Activated naive CD4-positive, alpha-beta T cell treated with anti-CD3 and anti-CD28 coated beads for 36 hours (primary cell): ENCODE data around the gene PCNX1. TPM values are rescaled to one million over a fixed set of nuclear protein-coding genes. Genes with fewer than 3 reads are reported as not detected.
A peak's percentile ranks its signal among the peaks of the same experiment; 100 is the strongest.
"Not testable (repeated sequence)": the region's sequence is repeated elsewhere in the genome, so short reads cannot be mapped to it uniquely, and the experiment has no call there.

ENCODE experiments used
- CTCF ChIA-PET: fragments of 350-600 bp; sonication (Branson Sonifier 250); formaldehyde crosslinking; loops from one replicate; lab custom pipeline; 2021; ENCODE audit warnings: antibody characterized with exemption; lab: Charles Lee
- DNase-seq: peaks from one replicate; pipeline ENCODE4 v3.0.0-alpha.2; 2020
- H3K27ac Mint-ChIP-seq: one replicate; pipeline ENCODE4 v1.8.0; 2021; ENCODE audit warnings: mild to moderate bottlenecking, mixed read lengths
- H3K27me3 Mint-ChIP-seq: one replicate; pipeline ENCODE4 v1.8.0; 2021; ENCODE audit warnings: low read depth, mixed read lengths
- H3K36me3 Mint-ChIP-seq: one replicate; pipeline ENCODE4 v1.8.0; 2021; ENCODE audit warnings: low read depth, mixed read lengths
- H3K4me1 Mint-ChIP-seq: one replicate; pipeline ENCODE4 v1.8.0; 2021; ENCODE audit warnings: low read depth, mixed read lengths
- H3K4me3 Mint-ChIP-seq: one replicate; pipeline ENCODE4 v1.8.0; 2021; ENCODE audit warnings: mild to moderate bottlenecking, moderate library complexity, mixed read lengths
- H3K9me3 Mint-ChIP-seq: one replicate; pipeline ENCODE4 v1.8.0; 2021; ENCODE audit warnings: mixed read lengths
- intact Hi-C: fragments of 100-400 bp; cut with micrococcal nuclease; formaldehyde crosslinking; loops from one replicate; pipeline ENCODE4 v1.15.1; 2023
- total RNA-seq, 2 experiments: library from RNA; stranded (reverse); gene quantifications; one replicate each; pipeline ENCODE4 v1.2.3, GENCODE V29; 2021

Gene PCNX1
- total RNA-seq, 2 experiments from 2014 or later = 51.9 to 63.1 TPM

- Mint-ChIP-seq H3K27me3 (no peaks in the 10 kb centered on the region), H3K27ac (no peak overlapping the region), H3K4me3 (no peak overlapping the region), H3K36me3 (no peaks in the 10 kb centered on the region), H3K9me3 (no peaks in the 10 kb centered on the region), H3K4me1 (peaks cover 17% of the 10 kb centered on the region)
- CTCF ChIA-PET = interaction anchor here (0.6 to 6.2 kb wide), 11 partner anchors 20 to 884 kb away, joined by 3 to 71 read pairs (median 4); no protein-coding TSS in a partner anchor
- intact Hi-C loops = loop anchor here (1.0 to 2.0 kb wide), 3 partner anchors 266 to 717 kb away; no protein-coding TSS in a partner anchor
- peak; percentile 67 for DNase-seq
These were observed 231.4 kb downstream of the PCNX1 start for GRCh38 chr14:71138448-71139293.

- peaks cover 18% of the 10 kb centered on the region for H3K4me1 Mint-ChIP-seq
- no peak overlapping the region for H3K27ac Mint-ChIP-seq
- H3K4me3 Mint-ChIP-seq = no peak overlapping the region
- H3K27me3 Mint-ChIP-seq = no peaks in the 10 kb centered on the region
- CTCF ChIA-PET = interaction anchor here (0.6 to 6.2 kb wide), 2 partner anchors 19 to 613 kb away, joined by 4 to 71 read pairs; no protein-coding TSS in a partner anchor
- DNase-seq = no peak
- H3K9me3 Mint-ChIP-seq = no peaks in the 10 kb centered on the region
- intact Hi-C loops = loop anchor here (1.0 to 2.0 kb wide), 3 partner anchors 265 to 716 kb away; no protein-coding TSS in a partner anchor
- H3K36me3 Mint-ChIP-seq = no peaks in the 10 kb centered on the region
These were observed 232.2 kb downstream of the PCNX1 start for GRCh38 chr14:71139294-71139946.

- no peak for DNase-seq
- H3K27ac Mint-ChIP-seq = no peak overlapping the region
These were observed 232.9 kb downstream of the PCNX1 start for GRCh38 chr14:71140157-71140556.

GRCh38 chr14:71141701-71142374 is 234.6 kb downstream of the PCNX1 start:
- Mint-ChIP-seq H3K4me3 (no peak overlapping the region), H3K36me3 (no peaks in the 10 kb centered on the region), H3K27me3 (no peaks in the 10 kb centered on the region), H3K9me3 (no peaks in the 10 kb centered on the region), H3K4me1 (peaks cover 18% of the 10 kb centered on the region), H3K27ac (no peak overlapping the region)
- CTCF ChIA-PET = interaction anchor here (0.9 to 6.2 kb wide), 7 partner anchors 54 to 1150 kb away, joined by 3 to 71 read pairs (median 4); no protein-coding TSS in a partner anchor
- no peak for DNase-seq
- intact Hi-C loops = loop anchor here (2.0 kb wide), 2 partner anchors 77 to 179 kb away; partner anchors contain the start of gene SIPA1L1

More at GRCh38 chr14:71140157-71140556, 232.9 kb downstream of the PCNX1 start:
- Mint-ChIP-seq H3K36me3 (no peaks in the 10 kb centered on the region), H3K4me1 (peaks cover 18% of the 10 kb centered on the region), H3K9me3 (no peaks in the 10 kb centered on the region), H3K4me3 (no peak overlapping the region), H3K27me3 (no peaks in the 10 kb centered on the region)
- CTCF ChIA-PET = interaction anchor here (6.2 kb wide), 1 partner anchor 613 kb away, joined by 71 read pairs; no protein-coding TSS in a partner anchor
- intact Hi-C loops = no loop called here

GRCh38 chr14:71142375-71143038 is 235.2 kb downstream of the PCNX1 start:
- CTCF ChIA-PET = interaction anchor here (0.8 to 1.3 kb wide), 7 partner anchors 54 to 1149 kb away, joined by 3 to 5 read pairs (median 3); no protein-coding TSS in a partner anchor
- H3K27ac Mint-ChIP-seq = peak overlapping the region; percentile 5
- no peak overlapping the region for H3K4me3 Mint-ChIP-seq
- no peaks in the 10 kb centered on the region for H3K36me3 Mint-ChIP-seq
- H3K27me3 Mint-ChIP-seq = no peaks in the 10 kb centered on the region
- intact Hi-C loops = loop anchor here (2.0 kb wide), 2 partner anchors 76 to 178 kb away; partner anchors contain the start of gene SIPA1L1
- peaks cover 18% of the 10 kb centered on the region for H3K4me1 Mint-ChIP-seq
- no peaks in the 10 kb centered on the region for H3K9me3 Mint-ChIP-seq
- DNase-seq = no peak

GRCh38 chr14:71143381-71144290 is 236.4 kb downstream of the PCNX1 start:
- Mint-ChIP-seq H3K27me3 (no peaks in the 10 kb centered on the region), H3K9me3 (no peaks in the 10 kb centered on the region), H3K36me3 (no peaks in the 10 kb centered on the region), H3K4me1 (peaks cover 19% of the 10 kb centered on the region), H3K27ac (peak overlapping the region; percentile 5), H3K4me3 (no peak overlapping the region)
- CTCF ChIA-PET = interaction anchor here (0.8 to 2.5 kb wide), 2 partner anchors 609 to 610 kb away, joined by 3 to 11 read pairs; no protein-coding TSS in a partner anchor
- DNase-seq = peak; percentile 67
- intact Hi-C loops = loop anchor here (2.0 kb wide), 2 partner anchors 75 to 177 kb away; partner anchors contain the start of gene SIPA1L1

GRCh38 chr14:71147335-71147734 is 240.1 kb downstream of the PCNX1 start:
- DNase-seq, H3K36me3 Mint-ChIP-seq, H3K27me3 Mint-ChIP-seq, intact Hi-C loops, H3K27ac Mint-ChIP-seq, CTCF ChIA-PET, H3K4me3 Mint-ChIP-seq: not testable (repeated sequence)
- Mint-ChIP-seq H3K9me3 (peaks cover 19% of the 10 kb centered on the region), H3K4me1 (peaks cover 16% of the 10 kb centered on the region)

GRCh38 chr14:71148627-71149026 is 241.4 kb downstream of the PCNX1 start:
- intact Hi-C loops = no loop called here
- Mint-ChIP-seq H3K36me3 (peaks cover 4% of the 10 kb centered on the region), H3K27me3 (no peaks in the 10 kb centered on the region), H3K4me1 (peaks cover 4% of the 10 kb centered on the region), H3K9me3 (peaks cover 19% of the 10 kb centered on the region), H3K27ac (no peak overlapping the region), H3K4me3 (no peak overlapping the region)
- CTCF ChIA-PET = no interaction called here
- DNase-seq = no peak

- Mint-ChIP-seq H3K36me3 (peaks cover 4% of the 10 kb centered on the region), H3K4me1 (peaks cover 2% of the 10 kb centered on the region), H3K27ac (no peak overlapping the region), H3K4me3 (no peak overlapping the region), H3K27me3 (no peaks in the 10 kb centered on the region), H3K9me3 (peaks cover 19% of the 10 kb centered on the region)
- CTCF ChIA-PET = no interaction called here
- no peak for DNase-seq
- intact Hi-C loops = no loop called here
These were observed 243.5 kb downstream of the PCNX1 start for GRCh38 chr14:71150737-71151136.

GRCh38 chr14:71155743-71156142 is 248.5 kb downstream of the PCNX1 start:
- H3K4me3 Mint-ChIP-seq = no peak overlapping the region
- intact Hi-C loops = no loop called here
- H3K27ac Mint-ChIP-seq = no peak overlapping the region
- H3K27me3 Mint-ChIP-seq = no peaks in the 10 kb centered on the region
- peaks cover 7% of the 10 kb centered on the region for H3K9me3 Mint-ChIP-seq
- no peaks in the 10 kb centered on the region for H3K36me3 Mint-ChIP-seq
- no peak for DNase-seq
- CTCF ChIA-PET = interaction anchor here (0.6 to 1.0 kb wide), 3 partner anchors 11 to 547 kb away, joined by 3 to 4 read pairs (median 3); no protein-coding TSS in a partner anchor
- H3K4me1 Mint-ChIP-seq = no peaks in the 10 kb centered on the region
